Measurements from ENCODE around the gene GNG7.

- TF ChIP-seq POLR2AphosphoS5 (IDR thresholded peaks at IDR 0.05; ENCODE audit: low read depth, low read length): no peak
- TF ChIP-seq POLR2A (IDR thresholded peaks at IDR 0.05; ENCODE audit: low read depth, low read length): peak; percentile 39; the same call in 1 of the 2 replicates
- no peak for TF ChIP-seq TAF1 (IDR thresholded peaks at IDR 0.05; ENCODE audit: borderline replicate concordance, low read depth, low read length)
These were observed 37.3 kb upstream of the GNG7 start, which contains the start of gene SLC39A3 for GRCh38 chr19:2739602-2740313.
